Esophagus muscularis mucosa (tissue), 4 donors: ENCODE data around the gene ALDH1L2. TPM values are rescaled to one million over a fixed set of nuclear protein-coding genes. Genes with fewer than 3 reads are reported as not detected.

Experiments used
- DNase-seq: peaks from one replicate; pipeline ENCODE4 v3.0.0-alpha.2; 2017; ENCODE audit errors: extremely low spot score
- H3K27ac ChIP-seq, 4 donors: fragments of 200-600 bp; sonication (generic); replicated peaks in 1 of 4; 1 replicate in 3 of 4; 2 replicates in 1 of 4; pipeline ENCODE4 v1.5.1; 2016 to 2019; ENCODE audit warnings: mild to moderate bottlenecking in 1 of 4
- H3K27me3 ChIP-seq, 4 donors: fragments of 200-600 bp; sonication (generic); one replicate each; pipeline versions ENCODE4 v1.5.1 to v1.6.0; 2016 to 2019
- H3K36me3 ChIP-seq, 4 donors: fragments of 200-600 bp; sonication (generic); one replicate each; pipeline ENCODE4 v1.5.1; 2016 to 2019
- H3K4me1 ChIP-seq, 4 donors: fragments of 200-600 bp; sonication (generic); one replicate each; pipeline ENCODE4 v1.5.1; 2016 to 2019
- H3K4me3 ChIP-seq, 4 donors: fragments of 200-600 bp; sonication (generic); 1 replicate in 2 of 4; 2 replicates in 2 of 4; pipeline ENCODE4 v1.5.1; 2016 to 2019; ENCODE audit warnings: mild to moderate bottlenecking in 4 of 4, moderate library complexity in 1 of 4
- H3K9me3 ChIP-seq, 4 donors: fragments of 200-600 bp; sonication (generic); 1 replicate in 3 of 4; 2 replicates in 1 of 4; pipeline ENCODE4 v1.5.1; 2016 to 2019
- EP300 ChIP-seq: sonication (generic); formaldehyde crosslinking; IDR thresholded peaks from one replicate; pipeline ENCODE4 v1.6.1; 2017; ENCODE audit warnings: antibody characterized with exemption
- POLR2A ChIP-seq: fragments of 450-650 bp; IDR thresholded peaks from one replicate; pipeline ENCODE4 v1.6.1; 2017; ENCODE audit warnings: antibody characterized with exemption, moderate library complexity, mild to moderate bottlenecking, low read depth
- POLR2AphosphoS5 ChIP-seq, 2 donors: sonication (generic); formaldehyde crosslinking; IDR thresholded peaks; one replicate each; pipeline ENCODE4 v1.6.1; 2017; ENCODE audit warnings: antibody characterized with exemption in 2 of 2
- WGBS: methylation state at CpG from one replicate; pipeline ENCODE4 v1.1.5; 2018; 5-methylcytosine and 5-hydroxymethylcytosine counted together
- intact Hi-C: fragments of 100-400 bp; cut with DNase I; formaldehyde crosslinking; loops from one replicate; pipeline ENCODE4 v1.15.1; 2023
- total RNA-seq, 4 donors: library from RNA; depleted of rRNA; stranded (reverse); fragments of >200 nt; gene quantifications; one replicate each; pipeline versions ENCODE4 v1.1.0 to v1.2.1, GENCODE V29; 2016
- TF ChIP-seq, protein P1 (sequence below), 3 experiments: fragments of 200-600 bp in 2 of 3; fragments of 450-650 bp in 1 of 3; sonication (generic) in 2 of 3; IDR thresholded peaks; one replicate each; pipeline ENCODE4 v1.5.1; 2017 to 2019; ENCODE audit warnings: antibody characterized with exemption in 3 of 3, mild to moderate bottlenecking in 2 of 3, moderate library complexity in 1 of 3

ALDH1L2 gene
- total RNA-seq, 4 donors from 2014 or later = 2.3 to 10.4 (median 5.2) TPM

DNA sequence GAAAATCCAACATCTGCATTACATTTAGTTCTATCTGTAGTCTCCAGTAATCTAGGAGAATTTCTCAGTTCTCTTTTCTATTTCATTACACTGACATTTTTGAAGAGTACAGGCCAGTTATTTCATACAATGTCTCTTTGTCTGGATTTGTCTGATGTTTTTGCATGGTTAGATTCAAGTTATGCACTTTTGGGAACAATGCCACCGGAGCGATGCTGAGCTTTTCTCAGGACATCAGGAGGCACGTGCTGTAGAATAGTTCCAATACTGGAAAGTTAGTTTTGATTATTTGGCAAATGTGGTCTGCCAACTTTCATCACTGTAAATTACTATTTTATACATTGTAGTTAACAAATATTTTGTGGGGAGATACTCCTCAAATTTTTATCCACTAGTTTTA lies 43.1 kb downstream of the ALDH1L2 start:
- intact Hi-C loops = no loop called here
- H3K4me1 ChIP-seq = peaks cover 0 to 9% (median 3%) of the 10 kb centered on the region in 4 donors
- no peak for DNase-seq
- no peaks in the 10 kb centered on the region for H3K9me3 ChIP-seq
- H3K36me3 ChIP-seq = peaks cover 0 to 13% (median 0%) of the 10 kb centered on the region in 4 donors
- 24% methylated on average over 3 of the region's 3 CpGs for WGBS
- TF ChIP-seq EP300 (no peak), POLR2A (no peak), POLR2AphosphoS5 (IDR thresholded peaks at IDR 0.05) (no peak)
- TF ChIP-seq, protein P1, sequence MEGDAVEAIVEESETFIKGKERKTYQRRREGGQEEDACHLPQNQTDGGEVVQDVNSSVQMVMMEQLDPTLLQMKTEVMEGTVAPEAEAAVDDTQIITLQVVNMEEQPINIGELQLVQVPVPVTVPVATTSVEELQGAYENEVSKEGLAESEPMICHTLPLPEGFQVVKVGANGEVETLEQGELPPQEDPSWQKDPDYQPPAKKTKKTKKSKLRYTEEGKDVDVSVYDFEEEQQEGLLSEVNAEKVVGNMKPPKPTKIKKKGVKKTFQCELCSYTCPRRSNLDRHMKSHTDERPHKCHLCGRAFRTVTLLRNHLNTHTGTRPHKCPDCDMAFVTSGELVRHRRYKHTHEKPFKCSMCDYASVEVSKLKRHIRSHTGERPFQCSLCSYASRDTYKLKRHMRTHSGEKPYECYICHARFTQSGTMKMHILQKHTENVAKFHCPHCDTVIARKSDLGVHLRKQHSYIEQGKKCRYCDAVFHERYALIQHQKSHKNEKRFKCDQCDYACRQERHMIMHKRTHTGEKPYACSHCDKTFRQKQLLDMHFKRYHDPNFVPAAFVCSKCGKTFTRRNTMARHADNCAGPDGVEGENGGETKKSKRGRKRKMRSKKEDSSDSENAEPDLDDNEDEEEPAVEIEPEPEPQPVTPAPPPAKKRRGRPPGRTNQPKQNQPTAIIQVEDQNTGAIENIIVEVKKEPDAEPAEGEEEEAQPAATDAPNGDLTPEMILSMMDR (IDR thresholded peaks at IDR 0.05) = no peak
- H3K27ac ChIP-seq = no peak overlapping the region
- H3K4me3 ChIP-seq = no peak overlapping the region
- H3K27me3 ChIP-seq = no peaks in the 10 kb centered on the region

DNA sequence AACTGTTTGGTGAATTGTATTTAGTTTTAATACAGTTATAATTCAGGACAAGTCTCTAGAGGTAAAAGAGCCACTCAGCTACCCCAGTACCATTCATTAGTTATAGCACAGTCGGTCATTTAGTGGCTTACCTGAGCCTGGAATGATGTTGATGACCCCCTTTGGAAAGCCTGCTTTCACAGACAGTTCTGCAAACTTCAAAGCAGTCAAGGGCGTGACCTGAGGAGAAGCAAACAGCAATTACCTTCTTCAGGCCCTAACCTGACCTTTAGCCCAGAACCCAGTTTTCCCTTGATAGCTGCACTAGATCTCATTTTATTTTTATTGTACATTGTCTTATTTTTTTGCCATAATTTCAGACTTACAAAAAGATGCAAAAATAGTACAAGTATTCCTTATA lies 43.8 kb downstream of the ALDH1L2 start:
- WGBS = 64% methylated on average over 2 of the region's 2 CpGs
- no peaks in the 10 kb centered on the region for H3K27me3 ChIP-seq
- DNase-seq = no peak
- H3K9me3 ChIP-seq = no peaks in the 10 kb centered on the region
- peaks cover 0 to 9% (median 3%) of the 10 kb centered on the region in 4 donors for H3K4me1 ChIP-seq
- H3K27ac ChIP-seq = no peak overlapping the region
- no peak overlapping the region for H3K4me3 ChIP-seq
- peaks cover 0 to 13% (median 0%) of the 10 kb centered on the region in 4 donors for H3K36me3 ChIP-seq
- no peak for TF ChIP-seq POLR2A
- no peak for TF ChIP-seq POLR2AphosphoS5 (IDR thresholded peaks at IDR 0.05)
- intact Hi-C loops = no loop called here

DNA sequence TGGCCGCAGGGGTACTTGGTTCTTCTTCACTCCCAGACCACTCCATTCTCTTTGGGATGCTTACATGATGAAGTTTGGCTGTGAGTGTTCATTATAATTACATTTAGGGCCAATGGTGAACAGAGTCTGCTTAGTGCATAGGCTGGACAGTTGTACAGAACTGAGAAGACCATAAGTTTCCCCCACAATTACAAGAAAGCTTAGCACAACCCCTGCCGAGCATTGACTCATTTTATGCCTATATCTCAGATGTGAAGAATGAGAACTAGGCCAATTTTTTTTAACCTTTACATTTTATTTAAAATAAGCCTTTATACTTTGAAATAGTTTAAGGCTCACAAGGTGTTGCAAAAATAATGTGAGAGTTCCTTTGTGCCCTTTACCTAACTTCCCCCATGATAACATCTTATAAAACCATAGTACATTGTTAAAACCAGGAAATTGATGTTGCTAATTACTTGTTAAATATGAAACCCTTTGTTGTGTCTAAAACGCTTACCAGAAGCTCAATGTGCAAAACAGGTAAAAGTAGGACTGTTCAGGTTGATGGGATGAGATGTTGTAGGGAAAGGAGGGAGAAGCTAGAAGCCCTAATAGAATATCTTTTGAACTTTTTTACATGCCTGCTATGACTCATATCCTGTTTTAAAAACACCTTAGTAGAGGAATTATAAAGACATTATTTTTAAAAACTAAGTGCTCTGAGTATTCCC lies 47.2 kb downstream of the ALDH1L2 start:
- TF ChIP-seq, protein P1 (IDR thresholded peaks at IDR 0.05) = no peak
- TF ChIP-seq EP300 (no peak), POLR2A (no peak), POLR2AphosphoS5 (IDR thresholded peaks at IDR 0.05) (no peak)
- 72% methylated on average over 3 of the region's 3 CpGs for WGBS
- H3K27ac ChIP-seq = no peak overlapping the region
- H3K27me3 ChIP-seq = no peaks in the 10 kb centered on the region
- no peak for DNase-seq
- peaks cover 0 to 6% (median 0%) of the 10 kb centered on the region in 4 donors for H3K36me3 ChIP-seq
- no peak overlapping the region for H3K4me3 ChIP-seq
- H3K4me1 ChIP-seq = peaks cover 0 to 21% (median 6%) of the 10 kb centered on the region in 4 donors
- intact Hi-C loops = no loop called here
- no peaks in the 10 kb centered on the region for H3K9me3 ChIP-seq

DNA sequence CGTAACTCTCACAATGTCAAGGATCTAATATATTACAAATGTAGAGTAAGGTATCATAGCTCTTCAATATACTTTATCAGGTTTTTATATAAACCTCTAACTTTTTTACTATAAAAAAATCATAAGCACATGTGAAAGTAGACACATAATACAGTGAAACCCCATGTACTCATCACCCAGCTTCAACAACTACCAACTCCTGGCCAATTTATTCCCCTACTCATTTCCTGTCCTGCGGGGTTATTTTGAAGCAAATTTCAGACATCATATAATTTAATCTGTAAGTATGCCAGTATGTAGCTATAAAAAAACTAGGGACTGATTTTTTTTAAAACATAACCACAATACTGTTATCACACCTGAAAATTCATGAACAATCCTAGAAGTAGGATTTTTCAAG lies 50.4 kb downstream of the ALDH1L2 start:
- Histone ChIP-seq H3K27ac (no peak overlapping the region), H3K4me1 (peaks cover 0 to 16% (median 2%) of the 10 kb centered on the region in 4 donors), H3K36me3 (peaks cover 0 to 21% (median 5%) of the 10 kb centered on the region in 4 donors), H3K27me3 (no peaks in the 10 kb centered on the region), H3K9me3 (no peaks in the 10 kb centered on the region), H3K4me3 (no peak overlapping the region)
- intact Hi-C loops = no loop called here
- no peak for DNase-seq
- no peak for TF ChIP-seq POLR2A
- no peak for TF ChIP-seq POLR2AphosphoS5 (IDR thresholded peaks at IDR 0.05)
- no peak for TF ChIP-seq EP300
- TF ChIP-seq, protein P1 (IDR thresholded peaks at IDR 0.05) = no peak
- WGBS = 83% methylated on average over 2 of the region's 2 CpGs

DNA sequence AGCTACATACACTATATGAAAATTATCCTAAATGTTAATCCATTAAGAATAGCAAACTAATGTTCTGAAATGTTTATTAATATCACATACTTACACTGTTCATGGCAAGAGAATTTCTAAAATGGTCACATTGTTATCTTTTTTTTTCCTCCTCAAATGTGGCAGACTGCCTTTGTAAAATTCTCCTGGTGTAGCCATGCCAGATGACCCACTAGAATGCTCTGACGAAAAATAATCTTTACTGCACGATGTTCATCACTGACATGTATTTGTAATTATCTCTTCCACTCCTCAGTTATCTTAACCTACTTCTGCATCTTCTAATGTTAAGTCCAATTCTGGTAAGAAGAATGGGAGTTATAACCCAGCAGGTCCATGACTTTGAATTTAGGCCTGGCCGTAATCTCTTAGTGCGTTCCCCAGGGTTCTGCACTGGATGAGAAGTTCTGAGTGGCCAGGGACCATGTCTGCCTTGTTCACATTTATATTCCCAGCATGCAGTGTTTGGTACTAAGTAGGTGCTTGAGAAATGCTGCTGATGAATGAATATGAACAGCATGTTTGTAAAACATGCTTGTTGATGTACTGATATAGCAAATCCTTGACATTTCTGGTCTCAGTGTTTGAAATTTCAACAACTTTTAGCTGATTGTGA lies 51.4 kb downstream of the ALDH1L2 start:
- Histone ChIP-seq H3K36me3 (peaks cover 0 to 21% (median 5%) of the 10 kb centered on the region in 4 donors), H3K4me1 (peaks cover 0 to 26% (median 7%) of the 10 kb centered on the region in 4 donors), H3K27ac (peak overlapping the region in 2 of 4 donors; percentile 53 to 73), H3K27me3 (no peaks in the 10 kb centered on the region), H3K4me3 (no peak overlapping the region), H3K9me3 (no peaks in the 10 kb centered on the region)
- intact Hi-C loops = no loop called here
- 84% methylated on average over 4 of the region's 4 CpGs for WGBS
- no peak for TF ChIP-seq EP300
- no peak for TF ChIP-seq POLR2AphosphoS5 (IDR thresholded peaks at IDR 0.05)
- no peak for TF ChIP-seq POLR2A
- TF ChIP-seq, protein P1 (IDR thresholded peaks at IDR 0.05) = no peak
- no peak for DNase-seq
